Brain microvascular endothelial cell (primary cell): Measurements from ENCODE around the gene GSTT2.

ENCODE experiments used
- DNase-seq: peaks from one replicate; pipeline ENCODE4 v3.0.0-alpha.2; 2020
- H3K27ac ChIP-seq: fragments of 250-450 bp; sonication (Bioruptor Pico); 2 replicates; pipeline ENCODE4 v1.5.1; 2020; ENCODE audit warnings: mild to moderate bottlenecking, moderate library complexity
- H3K27me3 ChIP-seq: fragments of 250-450 bp; sonication (Bioruptor Pico); replicated peaks from 2 replicates; pipeline ENCODE4 v1.5.1; 2020; ENCODE audit warnings: mild to moderate bottlenecking
- H3K36me3 ChIP-seq: fragments of 250-450 bp; sonication (Bioruptor Pico); replicated peaks from 2 replicates; pipeline ENCODE4 v1.5.1; 2020; ENCODE audit warnings: mild to moderate bottlenecking
- H3K4me3 ChIP-seq: 2 replicates; pipeline ENCODE4 v1.5.1; 2011; ENCODE audit warnings: low read depth, mild to moderate bottlenecking, control low read depth, low read length, moderate library complexity
- CTCF ChIP-seq: IDR thresholded peaks from 2 replicates; pipeline ENCODE4 v1.5.1; 2011; ENCODE audit warnings: low read depth, mild to moderate bottlenecking, moderate library complexity, low read length, control low read depth, inconsistent platforms; ENCODE audit errors: missing control alignments
- in situ Hi-C: cut with HindIII; loops from 2 replicates; pipeline ENCODE4 v1.10.0; 2017; ENCODE audit warnings: low sequenced_read_pairs, low pct_ligation_motif_present

The GSTT2 gene

GRCh38 chr22:24001314-24001713 lies 21.4 kb downstream of the GSTT2 start:
- Histone ChIP-seq H3K27ac (no peak overlapping the region), H3K27me3 (no peaks in the 10 kb centered on the region), H3K4me3 (no peak overlapping the region), H3K36me3 (no peaks in the 10 kb centered on the region)
- no peak for TF ChIP-seq CTCF
- in situ Hi-C loops: no loop called here
- no peak for DNase-seq

- H3K4me3 ChIP-seq: no peak overlapping the region
- no peak for DNase-seq
- H3K27ac ChIP-seq: no peak overlapping the region
- H3K36me3 ChIP-seq: no peaks in the 10 kb centered on the region
- in situ Hi-C loops: no loop called here
- TF ChIP-seq CTCF: no peak
- no peaks in the 10 kb centered on the region for H3K27me3 ChIP-seq
Observed at GRCh38 chr22:24002272-24002671, 22.3 kb downstream of the GSTT2 start.

- H3K4me3 ChIP-seq: no peak overlapping the region
- no peak for DNase-seq
- H3K36me3 ChIP-seq: no peaks in the 10 kb centered on the region
- H3K27me3 ChIP-seq: no peaks in the 10 kb centered on the region
- no peak for TF ChIP-seq CTCF
- H3K27ac ChIP-seq: no peak overlapping the region
- in situ Hi-C loops: no loop called here
Observed at GRCh38 chr22:24002851-24003250, 22.9 kb downstream of the GSTT2 start.

GRCh38 chr22:24003887-24004286 lies 24.0 kb downstream of the GSTT2 start:
- Histone ChIP-seq H3K27me3 (no peaks in the 10 kb centered on the region), H3K36me3 (no peaks in the 10 kb centered on the region), H3K27ac (no peak overlapping the region), H3K4me3 (no peak overlapping the region)
- TF ChIP-seq CTCF: no peak
- in situ Hi-C loops: no loop called here
- DNase-seq: no peak

GRCh38 chr22:24005201-24005600 lies 25.3 kb downstream of the GSTT2 start, which contains the start of gene GSTT4:
Gene GSTT4, minus strand, starts transcription at chr22:24005453. Its CDS starts 97 bp downstream, at chr22:24005356.
- Histone ChIP-seq H3K4me3 (no peak within 1 kb of the TSS), H3K27ac (no peak within 1 kb of the TSS), H3K36me3 (no peaks in the 10 kb centered on the region), H3K27me3 (no peaks in the 10 kb centered on the region)
- no peak for DNase-seq
- in situ Hi-C loops: loop anchor here (5.0 kb wide), 1 partner anchor 52 kb away; no protein-coding TSS in a partner anchor
- TF ChIP-seq CTCF: no peak

GRCh38 chr22:24006207-24006913 lies 26.4 kb downstream of the GSTT2 start:
- Histone ChIP-seq H3K27me3 (no peaks in the 10 kb centered on the region), H3K36me3 (no peaks in the 10 kb centered on the region), H3K4me3 (no peak overlapping the region), H3K27ac (no peak overlapping the region)
- in situ Hi-C loops: loop anchor here (5.0 kb wide), 1 partner anchor 51 kb away; no protein-coding TSS in a partner anchor
- no peak for TF ChIP-seq CTCF
- no peak for DNase-seq
